H1 (cell line): ENCODE measurements around the gene PNCK. TPM values are rescaled to one million over a fixed set of nuclear protein-coding genes. Genes with fewer than 3 reads are reported as not detected.

ENCODE experiments used
- EP300 ChIP-seq, 2 experiments: IDR thresholded peaks; 1 replicate in 1 of 2; 2 replicates in 1 of 2; pipeline ENCODE4 v1.6.1; 2011 to 2012; ENCODE audit warnings: low read depth in 2 of 2, low read length in 2 of 2, mild to moderate bottlenecking in 2 of 2, borderline replicate concordance in 1 of 2, inconsistent platforms in 1 of 2, moderate library complexity in 1 of 2
- GABPA ChIP-seq: IDR thresholded peaks from 2 replicates; pipeline ENCODE4 v1.6.1; 2011; ENCODE audit warnings: mild to moderate bottlenecking, low read length, moderate library complexity, borderline replicate concordance; ENCODE audit not compliant: insufficient read depth
- HDAC2 ChIP-seq, 2 experiments: fragments of 300-600 bp in 1 of 2; sonication (generic) in 1 of 2; IDR thresholded peaks; 2 replicates each; pipeline ENCODE4 v1.6.1; 2011 to 2012; ENCODE audit warnings: low read depth in 2 of 2, low read length in 2 of 2, mild to moderate bottlenecking in 2 of 2, moderate library complexity in 2 of 2, borderline replicate concordance in 1 of 2, inconsistent platforms in 1 of 2
- POLR2A ChIP-seq, 2 experiments: IDR thresholded peaks; 1 replicate in 1 of 2; 2 replicates in 1 of 2; pipeline ENCODE4 v1.6.1; 2011; ENCODE audit warnings: low read depth in 2 of 2, low read length in 2 of 2, mild to moderate bottlenecking in 2 of 2; ENCODE audit errors: control extremely low read depth in 1 of 2
- POU5F1 ChIP-seq: IDR thresholded peaks from 2 replicates; pipeline ENCODE4 v1.6.1; 2011; ENCODE audit warnings: low read depth, mild to moderate bottlenecking, low read length, moderate library complexity
- RAD21 ChIP-seq, 2 experiments: IDR thresholded peaks in 1 of 2; conservative IDR thresholded peaks in 1 of 2; 2 replicates each; pipeline ENCODE4 v1.6.1; 2011; ENCODE audit warnings: low read depth in 2 of 2, low read length in 2 of 2, improper control_type of control experiment in 1 of 2, inconsistent platforms in 1 of 2, mild to moderate bottlenecking in 1 of 2, moderate library complexity in 1 of 2
- SIX5 ChIP-seq: IDR thresholded peaks from 2 replicates; pipeline ENCODE4 v1.6.1; 2011; ENCODE audit warnings: mild to moderate bottlenecking, low read depth, low read length
- SP2 ChIP-seq: IDR thresholded peaks from 2 replicates; pipeline ENCODE4 v1.6.1; 2012; ENCODE audit warnings: mild to moderate bottlenecking, low read length, inconsistent platforms
- TCF12 ChIP-seq: IDR thresholded peaks from 2 replicates; pipeline ENCODE4 v1.6.1; 2011; ENCODE audit warnings: low read depth, mild to moderate bottlenecking, low read length
- polyA plus RNA-seq, 7 experiments: library from polyadenylated mRNA; depleted of rRNA in 3 of 7; stranded (reverse) in 5 of 7; unstranded in 2 of 7; fragments of >200 nt in 5 of 7; fragments of 200-250 nt in 2 of 7; gene quantifications; 1 replicate in 5 of 7; 2 replicates in 1 of 7; 4 replicates in 1 of 7; pipeline versions ENCODE4 v1.2.1 to v1.2.3, GENCODE V29; 2011 to 2013; ENCODE audit warnings: missing spikeins in 2 of 7, mixed read lengths in 2 of 7
- total RNA-seq: library from RNA; stranded (reverse); fragmentation: NEBNext Ultra II Directional; extraction: Animal tissue kit (Norgen Biotek cat#: 25700); gene quantifications from 2 replicates; pipeline ENCODE4 v1.2.1, GENCODE V29; 2021
- TF ChIP-seq, protein P1 (sequence below): IDR thresholded peaks from 2 replicates; pipeline ENCODE4 v1.6.1; 2011; ENCODE audit warnings: low read length, improper control_type of control experiment

Gene PNCK
- total and polyA plus RNA-seq, 2 of the 8 experiments (the other 6 are each of a cell fraction or from before 2014, with no cell fraction given), result 6.2 to 6.3 TPM

DNA sequence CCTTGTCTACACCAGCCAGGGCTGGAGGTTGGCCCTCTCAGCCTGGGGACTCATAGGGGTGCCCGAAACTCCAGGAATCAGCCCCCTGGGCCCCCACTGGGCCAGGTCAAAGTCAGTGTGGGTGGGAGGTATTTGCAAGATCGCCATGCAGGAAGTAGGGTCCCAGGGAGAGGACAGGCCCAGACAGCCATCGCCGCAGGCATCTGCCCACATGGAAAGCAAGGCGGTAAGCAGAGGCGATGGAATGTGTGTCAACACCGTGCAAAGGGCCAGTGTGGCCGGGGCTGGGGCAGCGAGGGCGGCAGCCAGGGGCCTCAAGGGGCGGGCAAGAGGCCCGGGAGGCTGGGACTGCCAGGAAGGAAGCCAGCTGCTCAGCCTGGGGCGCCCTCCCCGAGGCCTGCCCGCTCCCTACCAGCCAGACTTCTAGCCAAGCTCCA, 45.9 kb downstream of the PNCK start (continued):
- no peak for TF ChIP-seq HDAC2 (IDR thresholded peaks at IDR 0.05; ENCODE audit: borderline replicate concordance in 1 of 2, low read depth in 2 of 2, low read length in 2 of 2)
- no peak for TF ChIP-seq SP2
- no peak for TF ChIP-seq EP300 (IDR thresholded peaks at IDR 0.05; ENCODE audit: borderline replicate concordance in 1 of 2, low read depth in 2 of 2, low read length in 2 of 2)
- TF ChIP-seq, protein P1, sequence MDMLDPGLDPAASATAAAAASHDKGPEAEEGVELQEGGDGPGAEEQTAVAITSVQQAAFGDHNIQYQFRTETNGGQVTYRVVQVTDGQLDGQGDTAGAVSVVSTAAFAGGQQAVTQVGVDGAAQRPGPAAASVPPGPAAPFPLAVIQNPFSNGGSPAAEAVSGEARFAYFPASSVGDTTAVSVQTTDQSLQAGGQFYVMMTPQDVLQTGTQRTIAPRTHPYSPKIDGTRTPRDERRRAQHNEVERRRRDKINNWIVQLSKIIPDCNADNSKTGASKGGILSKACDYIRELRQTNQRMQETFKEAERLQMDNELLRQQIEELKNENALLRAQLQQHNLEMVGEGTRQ, result no peak
- no peak for TF ChIP-seq POLR2A (IDR thresholded peaks at IDR 0.05; ENCODE audit: control extremely low read depth in 1 of 2, low read depth in 2 of 2, low read length in 2 of 2)
- TF ChIP-seq RAD21 (IDR thresholded peaks at IDR 0.05 in 1 of 2, conservative IDR thresholded peaks at IDR 0.05 in 1 of 2; ENCODE audit: low read depth in 2 of 2, low read length in 2 of 2), result no peak
- TF ChIP-seq SIX5, result no peak
- no peak for TF ChIP-seq POU5F1
- no peak for TF ChIP-seq TCF12
- no peak for TF ChIP-seq GABPA
